A673 (cell line): ENCODE measurements around the gene ERG. TPM values are rescaled to one million over a fixed set of nuclear protein-coding genes. Genes with fewer than 3 reads are reported as not detected.

Source experiments
- BruUV-seq: library from RNA; stranded (reverse); fragments of 400-500 nt; replicated peaks from 2 replicates; lab custom pipeline; 2021; lab: Mats Ljungman, UMichigan
- CTCF ChIA-PET: fragments of 300-600 bp; sonication (Branson Sonifier 250); formaldehyde crosslinking; loops from one replicate; lab custom pipeline; 2022; ENCODE audit warnings: antibody characterized with exemption; lab: Charles Lee
- POLR2A ChIA-PET: fragments of 300-600 bp; sonication (Branson Sonifier 250); formaldehyde crosslinking; loops from one replicate; lab custom pipeline; 2022; ENCODE audit warnings: antibody characterized with exemption; ENCODE audit not compliant: low non-redundant PET; lab: Charles Lee
- DNase-seq: peaks from one replicate; pipeline ENCODE4 v3.0.0-alpha.2; 2015; ENCODE audit warnings: low spot score
- H3K27ac ChIP-seq: fragments of 200-600 bp; sonication (generic); 2 replicates; pipeline ENCODE4 v1.5.1; 2016; ENCODE audit warnings: mixed run types, low read depth, mild to moderate bottlenecking, mixed read lengths, antibody characterized with exemption, low read length; ENCODE audit not compliant: poor library complexity, severe bottlenecking
- H3K27me3 ChIP-seq: fragments of 200-600 bp; sonication (generic); replicated peaks from 2 replicates; pipeline ENCODE4 v1.6.1; 2017; ENCODE audit warnings: mixed run types, low read depth, mild to moderate bottlenecking, mixed read lengths, antibody characterized with exemption, low read length; ENCODE audit not compliant: insufficient read depth, poor library complexity
- H3K36me3 ChIP-seq: fragments of 200-600 bp; sonication (generic); 2 replicates; pipeline ENCODE4 v1.6.1; 2016; ENCODE audit warnings: mixed run types, mild to moderate bottlenecking, mixed read lengths, antibody characterized with exemption, low read length; ENCODE audit not compliant: insufficient read depth, poor library complexity, severe bottlenecking
- H3K4me1 ChIP-seq: fragments of 200-600 bp; sonication (generic); 2 replicates; pipeline ENCODE4 v1.6.1; 2017; ENCODE audit warnings: mixed run types, mild to moderate bottlenecking, mixed read lengths, antibody characterized with exemption, low read length; ENCODE audit not compliant: insufficient read depth, poor library complexity, severe bottlenecking
- H3K4me3 ChIP-seq: fragments of 200-600 bp; sonication (generic); 2 replicates; pipeline ENCODE4 v1.5.1; 2016; ENCODE audit warnings: low read depth, mixed run types, mild to moderate bottlenecking, mixed read lengths, low read length; ENCODE audit not compliant: poor library complexity, severe bottlenecking
- H3K9me3 ChIP-seq: fragments of 200-600 bp; sonication (generic); 2 replicates; pipeline ENCODE4 v1.6.1; 2016; ENCODE audit warnings: mixed run types, low read depth, mild to moderate bottlenecking, mixed read lengths, antibody characterized with exemption, low read length; ENCODE audit not compliant: poor library complexity, severe bottlenecking
- EZH2 ChIP-seq: fragments of 200-600 bp; sonication (generic); IDR thresholded peaks from 2 replicates; pipeline ENCODE4 v1.6.1; 2017; ENCODE audit warnings: borderline replicate concordance, low read depth, mild to moderate bottlenecking, mixed read lengths, antibody characterized with exemption, low read length; ENCODE audit not compliant: poor library complexity, severe bottlenecking
- intact Hi-C: fragments of 100-400 bp; cut with micrococcal nuclease; formaldehyde crosslinking; loops from one replicate; pipeline ENCODE4 v1.10.0; 2022; ENCODE audit not compliant: unreplicated experiment
- total RNA-seq: library from RNA; stranded (reverse); gene quantifications from 2 replicates; pipeline ENCODE4 v1.2.3, GENCODE V29; 2021
- TF ChIP-seq, protein P1 (sequence below): fragments of 300-800, 200-600 bp; sonication (generic); conservative IDR thresholded peaks from 2 replicates; pipeline ENCODE4 v1.5.1; 2017; ENCODE audit warnings: low read depth, mild to moderate bottlenecking, antibody characterized with exemption, low read length, moderate library complexity, mixed read lengths

Gene ERG
- total RNA-seq, 1 experiment from 2014 or later: not detected

DNA sequence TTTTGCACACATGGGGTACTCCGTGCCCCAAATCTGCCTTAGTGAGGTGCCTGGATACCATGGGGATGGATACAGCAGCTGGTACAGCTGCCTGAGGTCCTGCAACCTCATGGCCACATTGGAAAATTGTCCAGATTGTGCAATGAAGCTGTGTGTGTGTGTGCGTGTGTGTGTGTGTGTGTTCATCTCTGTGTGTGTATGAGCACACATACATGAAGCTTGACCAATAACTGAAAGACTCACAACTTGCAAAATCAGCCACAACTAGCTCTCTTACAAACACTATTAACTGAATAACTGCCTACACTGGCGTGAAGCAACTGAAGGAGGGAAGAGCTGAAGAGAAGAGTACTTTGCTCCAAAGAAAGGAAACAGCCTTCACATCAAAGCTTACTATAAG is 78.1 kb downstream of the ERG start:
- Histone ChIP-seq H3K4me1 (no peaks in the 10 kb centered on the region), H3K27ac (no peak overlapping the region), H3K9me3 (no peaks in the 10 kb centered on the region), H3K4me3 (no peak overlapping the region), H3K36me3 (no peaks in the 10 kb centered on the region), H3K27me3 (no peaks in the 10 kb centered on the region)
- TF ChIP-seq, protein P1, sequence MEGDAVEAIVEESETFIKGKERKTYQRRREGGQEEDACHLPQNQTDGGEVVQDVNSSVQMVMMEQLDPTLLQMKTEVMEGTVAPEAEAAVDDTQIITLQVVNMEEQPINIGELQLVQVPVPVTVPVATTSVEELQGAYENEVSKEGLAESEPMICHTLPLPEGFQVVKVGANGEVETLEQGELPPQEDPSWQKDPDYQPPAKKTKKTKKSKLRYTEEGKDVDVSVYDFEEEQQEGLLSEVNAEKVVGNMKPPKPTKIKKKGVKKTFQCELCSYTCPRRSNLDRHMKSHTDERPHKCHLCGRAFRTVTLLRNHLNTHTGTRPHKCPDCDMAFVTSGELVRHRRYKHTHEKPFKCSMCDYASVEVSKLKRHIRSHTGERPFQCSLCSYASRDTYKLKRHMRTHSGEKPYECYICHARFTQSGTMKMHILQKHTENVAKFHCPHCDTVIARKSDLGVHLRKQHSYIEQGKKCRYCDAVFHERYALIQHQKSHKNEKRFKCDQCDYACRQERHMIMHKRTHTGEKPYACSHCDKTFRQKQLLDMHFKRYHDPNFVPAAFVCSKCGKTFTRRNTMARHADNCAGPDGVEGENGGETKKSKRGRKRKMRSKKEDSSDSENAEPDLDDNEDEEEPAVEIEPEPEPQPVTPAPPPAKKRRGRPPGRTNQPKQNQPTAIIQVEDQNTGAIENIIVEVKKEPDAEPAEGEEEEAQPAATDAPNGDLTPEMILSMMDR: no peak
- TF ChIP-seq EZH2: no peak
- ChIA-PET CTCF (no interaction called here), POLR2A (no interaction called here)
- no TSS peak for BruUV-seq
- no peak for DNase-seq
- intact Hi-C loops: no loop called here

DNA sequence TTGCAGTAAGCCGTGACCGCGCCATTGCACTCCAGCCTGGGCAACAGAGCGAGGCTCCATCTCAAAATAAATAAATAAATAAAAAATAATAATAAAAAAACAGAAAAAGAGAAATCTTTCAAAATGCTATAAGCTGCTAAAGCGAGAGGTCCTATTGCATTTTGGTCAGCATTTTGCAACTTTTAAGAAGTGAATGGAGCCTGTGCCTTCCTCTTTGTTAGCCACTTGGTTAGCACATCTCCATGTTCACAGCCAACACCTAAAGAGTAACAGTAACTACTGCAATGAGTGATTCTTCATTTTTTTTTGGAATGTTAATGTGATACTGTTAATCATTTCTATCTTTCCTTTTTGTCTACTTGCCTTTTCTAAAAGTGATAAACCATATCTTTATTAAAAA is 80.6 kb downstream of the ERG start:
- H3K9me3 ChIP-seq: no peaks in the 10 kb centered on the region
- intact Hi-C loops: no loop called here
- ChIA-PET CTCF (no interaction called here), POLR2A (no interaction called here)
- DNase-seq: no peak
- TF ChIP-seq EZH2: no peak
- TF ChIP-seq, protein P1: no peak
- no peak overlapping the region for H3K4me3 ChIP-seq
- no peaks in the 10 kb centered on the region for H3K4me1 ChIP-seq
- H3K36me3 ChIP-seq: no peaks in the 10 kb centered on the region
- H3K27ac ChIP-seq: no peak overlapping the region
- peaks cover 5% of the 10 kb centered on the region for H3K27me3 ChIP-seq
- BruUV-seq: no TSS peak

DNA sequence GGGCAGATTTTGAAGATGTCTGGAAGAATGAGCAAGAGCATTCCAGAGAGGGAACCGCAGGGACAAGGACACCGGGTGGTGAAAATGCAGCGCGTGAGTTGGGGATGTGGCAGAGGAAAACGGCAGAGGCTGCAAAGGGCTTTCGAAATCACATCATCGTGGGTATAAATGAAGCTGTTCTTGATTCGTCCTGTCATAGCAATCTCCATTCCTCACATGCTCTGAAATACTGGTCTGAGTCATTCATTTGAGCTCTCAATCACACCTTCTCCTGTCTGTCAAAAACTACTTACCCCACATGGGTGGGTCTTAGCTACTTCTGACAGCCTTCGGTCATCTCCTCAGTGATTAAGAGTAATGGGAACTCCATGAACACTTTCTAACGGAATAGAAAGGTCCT is 81.5 kb downstream of the ERG start:
- DNase-seq: no peak
- TF ChIP-seq, protein P1: no peak
- no peak for TF ChIP-seq EZH2

More for the DNA sequence above, 81.5 kb downstream of the ERG start:
- POLR2A ChIA-PET: no interaction called here
- intact Hi-C loops: no loop called here
- Histone ChIP-seq H3K4me1 (no peaks in the 10 kb centered on the region), H3K27me3 (peaks cover 10% of the 10 kb centered on the region), H3K27ac (no peak overlapping the region), H3K9me3 (no peaks in the 10 kb centered on the region), H3K4me3 (no peak overlapping the region), H3K36me3 (no peaks in the 10 kb centered on the region)
- CTCF ChIA-PET: no interaction called here
- BruUV-seq: no TSS peak
